ENCODE measurements around the gene ZNF79. TPM values are rescaled to one million over a fixed set of nuclear protein-coding genes. Genes with fewer than 3 reads are reported as not detected.

The ZNF79 gene
- total RNA-seq, 4 donors from 2014 or later, result 5.3 to 16.3 (median 12.7) TPM

GRCh38 chr9:127403507-127404192, 20.5 kb upstream of the ZNF79 start:
- Histone ChIP-seq H3K27me3 (no peaks in the 10 kb centered on the region), H3K4me1 (peaks cover 0 to 9% (median 0%) of the 10 kb centered on the region in 3 donors), H3K36me3 (peaks cover 0 to 89% of the 10 kb centered on the region in 2 donors), H3K9me3 (no peaks in the 10 kb centered on the region), H3K4me3 (no peak overlapping the region), H3K27ac (no peak overlapping the region)
- no peak for TF ChIP-seq EP300 (IDR thresholded peaks at IDR 0.05)
- no peak for TF ChIP-seq POLR2A (IDR thresholded peaks at IDR 0.05)
- TF ChIP-seq, protein P1, sequence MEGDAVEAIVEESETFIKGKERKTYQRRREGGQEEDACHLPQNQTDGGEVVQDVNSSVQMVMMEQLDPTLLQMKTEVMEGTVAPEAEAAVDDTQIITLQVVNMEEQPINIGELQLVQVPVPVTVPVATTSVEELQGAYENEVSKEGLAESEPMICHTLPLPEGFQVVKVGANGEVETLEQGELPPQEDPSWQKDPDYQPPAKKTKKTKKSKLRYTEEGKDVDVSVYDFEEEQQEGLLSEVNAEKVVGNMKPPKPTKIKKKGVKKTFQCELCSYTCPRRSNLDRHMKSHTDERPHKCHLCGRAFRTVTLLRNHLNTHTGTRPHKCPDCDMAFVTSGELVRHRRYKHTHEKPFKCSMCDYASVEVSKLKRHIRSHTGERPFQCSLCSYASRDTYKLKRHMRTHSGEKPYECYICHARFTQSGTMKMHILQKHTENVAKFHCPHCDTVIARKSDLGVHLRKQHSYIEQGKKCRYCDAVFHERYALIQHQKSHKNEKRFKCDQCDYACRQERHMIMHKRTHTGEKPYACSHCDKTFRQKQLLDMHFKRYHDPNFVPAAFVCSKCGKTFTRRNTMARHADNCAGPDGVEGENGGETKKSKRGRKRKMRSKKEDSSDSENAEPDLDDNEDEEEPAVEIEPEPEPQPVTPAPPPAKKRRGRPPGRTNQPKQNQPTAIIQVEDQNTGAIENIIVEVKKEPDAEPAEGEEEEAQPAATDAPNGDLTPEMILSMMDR (IDR thresholded peaks at IDR 0.05), result no peak
- TF ChIP-seq POLR2AphosphoS5 (IDR thresholded peaks at IDR 0.05), result no peak
- WGBS, 2 donors (ENCODE audit: low coverage in 1 of 2), result 78 to 100% methylated on average over 1 to 6 of the region's 22 CpGs
- ATAC-seq, result no peak

- WGBS, 2 donors (ENCODE audit: low coverage in 1 of 2), result 85% methylated on average over 5 of the region's 23 CpGs; no CpG with 5 or more reads in 1 of the 2 donors
- no peak overlapping the region for H3K4me3 ChIP-seq
- H3K36me3 ChIP-seq, result peaks cover 0 to 89% of the 10 kb centered on the region in 2 donors
- TF ChIP-seq POLR2A (IDR thresholded peaks at IDR 0.05) (no peak), POLR2AphosphoS5 (IDR thresholded peaks at IDR 0.05) (no peak), EP300 (IDR thresholded peaks at IDR 0.05) (no peak)
- TF ChIP-seq, protein P1 (IDR thresholded peaks at IDR 0.05), result no peak
- H3K27ac ChIP-seq, result no peak overlapping the region
- no peaks in the 10 kb centered on the region for H3K4me1 ChIP-seq
- no peak for ATAC-seq
- no peaks in the 10 kb centered on the region for H3K27me3 ChIP-seq
- H3K9me3 ChIP-seq, result no peaks in the 10 kb centered on the region
Measured at GRCh38 chr9:127404631-127405030, 19.6 kb upstream of the ZNF79 start.

- H3K27ac ChIP-seq, result no peak overlapping the region
- peaks cover 0 to 81% of the 10 kb centered on the region in 2 donors for H3K36me3 ChIP-seq
- no peaks in the 10 kb centered on the region for H3K27me3 ChIP-seq
- ATAC-seq, result no peak
- H3K4me3 ChIP-seq, result no peak overlapping the region
- no CpG with 5 or more reads among the region's 20 CpGs for WGBS, 2 donors (ENCODE audit: low coverage in 1 of 2)
- no peak for TF ChIP-seq POLR2AphosphoS5 (IDR thresholded peaks at IDR 0.05)
- TF ChIP-seq, protein P1 (IDR thresholded peaks at IDR 0.05), result no peak
- TF ChIP-seq POLR2A (IDR thresholded peaks at IDR 0.05), result no peak
- TF ChIP-seq EP300 (IDR thresholded peaks at IDR 0.05), result no peak
- no peaks in the 10 kb centered on the region for H3K9me3 ChIP-seq
- no peaks in the 10 kb centered on the region for H3K4me1 ChIP-seq
Measured at GRCh38 chr9:127405344-127406125, 18.6 kb upstream of the ZNF79 start.

DNA sequence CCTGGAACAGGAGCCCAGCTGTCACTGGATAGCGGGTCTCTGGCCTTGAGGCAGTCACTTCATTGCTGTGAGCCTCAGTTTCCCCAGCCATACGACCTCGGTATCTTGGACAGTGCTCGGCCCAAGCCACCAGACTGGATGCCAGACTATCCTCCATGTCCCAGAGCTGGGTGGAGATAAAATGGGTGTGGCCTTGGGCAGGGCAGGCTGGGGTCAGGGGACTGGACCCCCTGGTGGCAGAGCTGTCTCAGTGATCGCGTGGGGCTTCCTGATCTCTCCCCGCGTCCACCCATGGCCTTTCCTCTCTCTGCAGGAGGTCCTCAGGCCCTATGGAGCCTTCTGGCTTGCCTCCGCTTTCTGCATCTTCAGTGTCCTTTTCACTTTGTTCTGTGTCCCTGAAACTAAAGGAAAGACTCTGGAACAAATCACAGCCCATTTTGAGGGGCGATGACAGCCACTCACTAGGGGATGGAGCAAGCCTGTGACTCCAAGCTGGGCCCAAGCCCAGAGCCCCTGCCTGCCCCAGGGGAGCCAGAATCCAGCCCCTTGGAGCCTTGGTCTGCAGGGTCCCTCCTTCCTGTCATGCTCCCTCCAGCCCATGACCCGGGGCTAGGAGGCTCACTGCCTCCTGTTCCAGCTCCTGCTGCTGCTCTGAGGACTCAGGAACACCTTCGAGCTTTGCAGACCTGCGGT, 17.2 kb upstream of the ZNF79 start:
- TF ChIP-seq, protein P1 (IDR thresholded peaks at IDR 0.05), result no peak
- TF ChIP-seq POLR2AphosphoS5 (IDR thresholded peaks at IDR 0.05) (no peak), POLR2A (IDR thresholded peaks at IDR 0.05) (no peak), EP300 (IDR thresholded peaks at IDR 0.05) (no peak)
- no peaks in the 10 kb centered on the region for H3K27me3 ChIP-seq
- no peak overlapping the region for H3K4me3 ChIP-seq
- no peak for ATAC-seq
- H3K4me1 ChIP-seq, result no peaks in the 10 kb centered on the region
- H3K27ac ChIP-seq, result no peak overlapping the region
- 80 to 90% methylated on average over 1 to 2 of the region's 13 CpGs for WGBS, 2 donors (ENCODE audit: low coverage in 1 of 2)
- H3K36me3 ChIP-seq, result peaks cover 0 to 66% of the 10 kb centered on the region in 2 donors
- no peaks in the 10 kb centered on the region for H3K9me3 ChIP-seq
